Ammon's horn (tissue), 1 donor: ENCODE results near the gene SYNRG.
A peak's percentile ranks its signal among the peaks of the same experiment; 100 is the strongest.

Experiments used
- DNase-seq: peaks from one replicate; pipeline ENCODE4 v3.0.0-alpha.2; 2016; ENCODE audit warnings: low spot score

The SYNRG gene

GRCh38 chr17:37500378-37500777, 108.8 kb downstream of the SYNRG start:
- DNase-seq = no peak

GRCh38 chr17:37494971-37495370, 114.2 kb downstream of the SYNRG start:
- DNase-seq = no peak

- DNase-seq = no peak
These were observed 114.8 kb downstream of the SYNRG start for GRCh38 chr17:37494401-37494831.

- DNase-seq = no peak
These were observed 115.8 kb downstream of the SYNRG start for GRCh38 chr17:37493249-37494027.

GRCh38 chr17:37492167-37492566, 117.1 kb downstream of the SYNRG start:
- DNase-seq = no peak

- peak; percentile 54 for DNase-seq
These were observed 118.3 kb downstream of the SYNRG start for GRCh38 chr17:37490638-37491614.

GRCh38 chr17:37490022-37490587, 119.1 kb downstream of the SYNRG start:
- DNase-seq = peak; percentile 50

- DNase-seq = peak; percentile 88
These were observed 119.8 kb downstream of the SYNRG start, which contains the start of gene DUSP14 for GRCh38 chr17:37489197-37490001. Gene DUSP14, plus strand, starts transcription at chr17:37489891. Its CDS starts 22,382 bp downstream, at chr17:37512273.

- DNase-seq = peak; percentile 54
These were observed 120.5 kb downstream of the SYNRG start for GRCh38 chr17:37488607-37489196.

GRCh38 chr17:37488009-37488604, 121.1 kb downstream of the SYNRG start:
- DNase-seq = peak; percentile 58

- no peak for DNase-seq
These were observed 123.2 kb downstream of the SYNRG start for GRCh38 chr17:37485938-37486570.

- DNase-seq = peak; percentile 54
These were observed 125.7 kb downstream of the SYNRG start for GRCh38 chr17:37483311-37484039.

GRCh38 chr17:37481001-37481665, 128.1 kb downstream of the SYNRG start:
- no peak for DNase-seq

GRCh38 chr17:37480427-37480826, 128.8 kb downstream of the SYNRG start:
- DNase-seq = no peak

GRCh38 chr17:37479025-37479424, 130.2 kb downstream of the SYNRG start:
- no peak for DNase-seq

GRCh38 chr17:37478187-37478586, 131.0 kb downstream of the SYNRG start:
- DNase-seq = no peak

GRCh38 chr17:37476431-37477120, 132.6 kb downstream of the SYNRG start:
- no peak for DNase-seq

- no peak for DNase-seq
These were observed 133.3 kb downstream of the SYNRG start for GRCh38 chr17:37475731-37476420.
